NCI-H2029 treated with DMSO at 0.1 percent for 48 hours (cell line): Measurements from ENCODE around the gene GLG1.

Source experiments
- DNase-seq: peaks from one replicate; lab custom pipeline; 2025; lab: John Stamatoyannopoulos, UW

Gene GLG1

GRCh38 chr16:74472540-74472939 lies 134.4 kb downstream of the GLG1 start:
- no peak for DNase-seq

DNA sequence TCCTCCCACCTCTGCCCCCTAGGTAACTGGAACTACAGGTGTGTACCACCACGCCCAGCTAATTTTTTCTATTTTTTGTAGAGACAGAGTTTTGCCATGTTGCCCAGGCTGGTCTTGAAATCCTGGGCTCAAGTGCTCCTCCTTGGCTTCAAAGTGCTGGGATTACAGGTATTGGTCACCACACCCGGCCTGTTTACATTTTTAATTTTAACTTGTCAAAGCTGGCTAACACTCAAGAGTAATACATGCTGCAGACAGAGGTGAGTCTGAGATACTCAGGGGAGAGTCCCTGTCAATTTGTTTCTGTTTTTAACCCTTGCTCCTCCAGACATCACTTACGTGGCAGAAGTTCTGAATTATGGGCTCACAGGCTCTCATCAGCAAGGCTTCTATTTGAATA lies 134.9 kb downstream of the GLG1 start:
- DNase-seq: no peak

GRCh38 chr16:74469946-74470478 lies 136.9 kb downstream of the GLG1 start:
- no peak for DNase-seq

DNA sequence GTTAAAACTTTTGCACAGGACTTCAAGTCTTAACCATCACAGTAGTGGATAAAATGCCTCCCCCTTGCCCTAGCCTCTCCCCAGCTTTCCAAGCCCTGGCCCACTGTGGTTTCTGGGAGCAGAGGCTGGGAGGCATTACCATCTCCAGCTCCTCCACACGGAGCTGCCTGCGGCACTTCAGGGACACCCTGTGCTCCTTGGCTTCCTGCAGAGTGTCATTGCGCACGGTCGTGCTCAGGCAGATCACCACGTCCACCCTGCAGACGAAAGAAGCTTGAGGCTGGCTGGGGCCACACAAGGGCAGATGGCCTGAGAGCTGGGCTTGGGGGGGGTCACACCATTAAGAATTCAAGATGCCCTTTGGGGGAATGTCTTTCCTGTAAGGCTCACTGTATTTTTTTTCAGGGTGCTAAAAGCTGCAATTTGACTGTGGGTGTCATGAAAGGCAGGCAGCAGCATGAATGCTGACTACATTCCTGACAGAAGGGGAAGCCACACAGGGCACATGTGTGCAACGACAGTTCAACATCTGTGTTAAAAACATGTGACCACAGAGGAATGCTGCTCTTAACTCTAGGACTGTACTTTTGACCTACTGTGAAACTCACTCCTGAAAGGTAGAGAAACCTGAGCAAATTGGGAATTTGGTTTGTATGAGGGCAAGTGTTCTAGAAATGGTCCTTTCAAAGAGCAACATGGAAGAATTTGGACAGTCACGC lies 137.9 kb downstream of the GLG1 start:
- no peak for DNase-seq

DNA sequence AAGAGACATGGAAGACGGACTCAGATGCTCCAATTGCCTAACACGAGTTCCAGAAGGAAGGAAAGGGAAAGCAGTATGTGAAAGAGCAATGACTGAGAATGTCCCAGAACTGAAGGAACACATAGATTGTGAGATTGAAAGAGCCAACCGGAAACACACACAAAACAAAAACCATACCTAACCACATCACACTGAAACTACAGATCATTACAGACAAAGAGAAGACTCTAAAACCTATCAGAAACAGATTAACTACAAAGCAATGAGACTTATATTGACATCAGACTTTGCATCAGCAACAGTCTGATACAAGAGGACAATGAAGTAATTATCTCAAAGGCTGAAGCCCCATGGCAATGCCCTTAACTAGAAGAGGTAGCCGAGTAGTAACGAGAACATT lies 140.0 kb downstream of the GLG1 start:
- no peak for DNase-seq

DNA sequence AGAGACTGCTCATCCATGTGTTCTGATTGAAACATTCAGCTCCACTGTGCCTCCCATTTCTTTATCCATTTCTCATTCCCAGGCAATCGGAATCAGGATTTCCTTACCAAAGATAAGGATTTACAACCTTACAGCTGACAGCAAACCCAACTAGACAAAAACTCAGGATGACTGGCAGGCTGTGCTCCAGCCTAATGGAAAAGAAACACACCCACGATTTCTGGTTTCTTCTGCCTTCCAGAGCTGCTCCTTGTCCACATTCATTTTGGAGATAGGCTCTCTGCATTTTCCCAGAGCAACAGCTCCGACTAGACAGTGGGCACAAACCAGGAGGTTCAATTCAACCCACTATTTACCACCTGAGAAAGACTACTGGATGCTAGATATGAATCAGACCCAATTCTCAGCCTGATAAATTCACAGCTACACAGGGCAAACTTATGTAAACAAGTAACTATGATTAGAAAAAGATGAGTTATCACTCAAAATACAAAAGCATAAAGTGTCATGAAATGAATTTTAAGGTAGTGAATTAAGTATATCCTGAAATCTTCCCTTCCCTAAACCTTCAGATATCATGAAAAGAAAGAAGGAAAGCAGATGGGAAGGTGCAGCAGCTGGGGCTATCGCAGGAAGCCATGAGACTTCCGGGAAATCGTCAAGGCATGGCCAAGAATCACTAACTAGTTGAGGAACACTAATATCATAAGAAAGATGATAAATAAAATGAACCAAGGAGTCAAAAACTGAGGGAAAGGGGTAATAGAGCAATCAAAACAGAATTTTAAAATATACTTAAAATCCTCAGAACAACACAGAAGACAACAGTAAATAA lies 140.8 kb downstream of the GLG1 start:
- DNase-seq: no peak

GRCh38 chr16:74465281-74465680 lies 141.6 kb downstream of the GLG1 start:
- no peak for DNase-seq

DNA sequence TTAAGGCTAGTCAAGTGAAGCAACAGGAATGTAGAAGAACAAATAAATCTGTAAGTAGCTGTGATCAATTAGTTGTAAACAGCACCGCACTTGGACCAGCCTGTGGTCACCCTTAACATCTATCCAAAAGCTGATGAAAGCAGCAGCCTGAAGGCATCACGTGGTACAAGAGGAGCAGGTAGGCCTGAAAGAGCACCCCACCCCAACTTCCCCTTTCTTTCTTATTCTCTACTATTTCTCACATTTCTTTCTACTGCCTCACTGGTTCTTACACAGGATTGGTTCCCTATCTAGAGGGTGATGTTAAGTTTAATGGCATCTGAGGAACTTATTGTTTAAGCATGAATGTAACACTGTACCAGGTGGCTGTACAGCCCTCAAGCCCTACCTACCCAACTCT lies 143.0 kb downstream of the GLG1 start:
- DNase-seq: no peak

DNA sequence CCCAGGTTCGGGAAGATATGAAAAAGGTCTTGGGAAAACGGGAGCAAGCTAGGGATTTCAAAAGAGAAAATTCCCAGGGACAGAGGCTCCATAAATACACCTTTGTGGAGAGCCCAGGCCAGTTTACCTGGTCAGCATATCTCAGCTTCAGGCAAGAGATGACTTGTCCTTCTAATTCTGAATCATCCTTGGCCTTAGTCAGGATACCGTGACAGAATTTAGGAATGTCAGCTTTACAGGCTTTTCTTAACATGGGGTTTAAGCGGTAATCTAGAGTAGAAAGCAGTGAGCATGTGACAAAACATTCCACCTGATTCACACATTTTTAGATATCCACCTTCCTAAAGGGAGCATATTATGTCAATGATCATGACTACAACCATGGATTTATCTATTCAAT lies 144.6 kb downstream of the GLG1 start:
- DNase-seq: no peak

DNA sequence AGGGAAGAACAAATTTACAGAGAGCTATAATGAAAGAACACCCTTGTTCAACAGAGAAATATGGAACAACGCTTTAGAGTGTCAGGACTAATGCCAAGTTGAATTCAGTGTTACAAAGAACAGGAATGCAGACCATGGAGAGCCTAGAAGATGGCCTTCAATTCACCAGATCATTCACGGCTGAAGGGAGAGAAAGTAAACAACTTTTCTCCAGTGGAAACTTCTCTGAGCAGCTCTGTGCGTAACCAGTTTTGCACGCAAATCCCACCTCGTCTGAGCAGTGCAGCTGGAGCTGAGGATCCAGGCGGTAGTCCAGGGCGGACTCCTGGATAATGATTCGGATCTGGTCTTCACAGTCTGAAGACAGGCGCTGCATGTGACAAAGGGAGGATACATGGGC lies 145.1 kb downstream of the GLG1 start:
- DNase-seq: no peak

DNA sequence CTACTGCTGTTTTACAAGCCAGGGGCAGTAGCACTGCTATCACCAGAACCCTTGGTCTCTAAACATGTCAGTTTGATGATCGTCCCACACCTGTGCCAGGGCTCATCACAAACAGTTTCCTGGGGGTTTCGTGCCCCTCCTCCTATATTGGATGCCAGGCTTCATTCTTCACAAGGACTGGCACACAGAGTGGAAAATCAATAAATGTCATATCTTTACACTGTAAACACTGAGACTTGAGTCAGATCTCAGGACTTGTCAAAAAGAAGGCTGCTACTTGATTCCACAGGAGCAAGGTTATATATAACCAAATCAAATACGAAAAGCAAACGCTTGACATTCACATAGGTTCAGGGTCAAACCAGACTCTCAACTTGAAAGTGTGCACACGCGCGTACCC lies 146.4 kb downstream of the GLG1 start:
- no peak for DNase-seq

- no peak for DNase-seq
Measured at GRCh38 chr16:74456290-74456625, 150.7 kb downstream of the GLG1 start.

DNA sequence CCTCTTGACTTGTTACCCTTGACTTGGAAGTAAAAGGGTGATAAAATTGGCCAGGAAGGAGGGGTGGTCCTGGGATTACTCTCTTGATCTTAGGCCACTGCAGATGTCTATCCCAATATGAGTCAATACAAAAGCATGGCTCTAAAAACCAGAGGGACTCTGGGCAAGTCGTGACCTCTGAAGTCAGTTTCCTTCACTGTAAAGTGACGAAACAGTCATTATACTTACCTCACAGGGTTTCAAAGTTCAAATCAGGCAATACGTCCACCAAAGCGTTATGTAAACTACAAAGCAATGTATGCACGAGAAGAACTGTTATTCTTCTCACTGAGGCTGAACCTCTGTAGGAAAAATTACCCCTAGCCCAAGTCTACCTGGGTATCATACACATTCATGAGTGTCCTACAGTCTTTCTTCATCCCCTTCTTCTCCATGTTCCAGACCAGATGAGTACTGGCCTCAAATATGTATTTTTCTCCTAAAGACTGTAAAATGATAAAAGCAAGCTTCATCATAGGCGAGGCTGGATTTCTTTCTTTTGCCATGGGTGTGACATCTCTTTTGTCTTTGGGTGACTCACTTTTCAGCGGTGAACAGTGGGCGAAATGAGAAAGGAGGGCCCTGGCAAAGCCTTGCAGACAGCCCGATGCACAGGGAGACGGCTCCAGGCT lies 151.2 kb downstream of the GLG1 start:
- DNase-seq: no peak

GRCh38 chr16:74455213-74455612 lies 151.7 kb downstream of the GLG1 start:
- no peak for DNase-seq

- no peak for DNase-seq
Measured at GRCh38 chr16:74451951-74452758, 154.8 kb downstream of the GLG1 start.

- DNase-seq: no peak
Measured at GRCh38 chr16:74450967-74451760, 155.8 kb downstream of the GLG1 start.

DNA sequence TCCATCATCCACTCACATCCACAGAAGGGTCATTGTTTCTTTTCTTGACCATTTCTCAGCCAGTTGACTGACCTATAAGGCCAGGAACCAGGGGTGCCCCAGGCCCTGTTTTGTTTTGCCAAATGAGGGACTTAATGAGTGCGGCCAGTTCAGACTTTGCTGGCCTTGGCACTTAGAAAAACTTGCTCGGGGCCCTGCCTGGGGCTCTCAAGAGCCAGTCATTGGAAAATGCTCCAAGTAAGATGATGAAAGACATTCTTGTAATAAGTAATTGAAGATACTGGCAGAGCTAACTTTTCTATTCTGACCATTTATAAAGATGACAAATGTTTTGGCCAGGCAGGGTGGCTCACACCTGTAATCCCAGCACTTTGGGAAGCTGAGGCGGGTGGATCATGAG lies 156.7 kb downstream of the GLG1 start:
- no peak for DNase-seq

DNA sequence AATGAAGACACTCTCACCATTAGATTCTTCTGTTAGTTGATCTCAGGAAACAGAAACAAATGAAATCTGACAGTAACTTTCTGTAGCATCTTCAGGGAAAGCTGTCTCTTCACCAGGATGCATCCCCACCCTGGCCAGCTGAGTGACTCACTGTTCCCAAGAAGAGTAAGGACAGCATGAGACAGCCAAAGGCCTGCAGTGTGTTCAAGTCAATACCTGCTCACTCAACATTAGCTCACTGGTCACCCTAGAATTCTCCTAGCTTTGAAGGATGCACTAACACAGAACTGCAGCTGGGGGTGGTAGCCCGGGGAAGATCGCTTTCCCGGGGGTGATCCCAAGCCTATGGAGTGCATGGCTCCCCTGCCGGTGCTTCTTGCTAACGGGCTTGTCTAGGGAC lies 157.4 kb downstream of the GLG1 start:
- no peak for DNase-seq

DNA sequence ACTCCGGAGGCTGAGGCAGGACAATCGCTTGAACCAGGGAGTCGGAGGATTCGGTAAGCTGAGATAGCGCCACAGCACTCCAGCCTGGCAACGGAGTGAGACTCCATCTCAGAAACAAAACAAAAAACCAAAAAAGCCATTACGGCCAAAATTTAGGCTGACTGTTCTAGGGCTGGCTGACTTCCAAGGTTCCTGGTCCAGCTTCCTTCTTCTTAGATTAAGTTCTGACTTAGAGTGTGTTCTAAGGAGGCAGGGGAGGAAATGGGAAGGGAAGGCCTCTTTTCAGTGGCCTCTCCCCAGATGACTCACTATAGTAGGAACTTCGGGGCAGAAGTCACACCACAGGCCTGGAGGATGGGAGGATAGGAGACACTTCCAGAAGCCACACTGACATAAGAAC lies 157.9 kb downstream of the GLG1 start:
- DNase-seq: no peak

DNA sequence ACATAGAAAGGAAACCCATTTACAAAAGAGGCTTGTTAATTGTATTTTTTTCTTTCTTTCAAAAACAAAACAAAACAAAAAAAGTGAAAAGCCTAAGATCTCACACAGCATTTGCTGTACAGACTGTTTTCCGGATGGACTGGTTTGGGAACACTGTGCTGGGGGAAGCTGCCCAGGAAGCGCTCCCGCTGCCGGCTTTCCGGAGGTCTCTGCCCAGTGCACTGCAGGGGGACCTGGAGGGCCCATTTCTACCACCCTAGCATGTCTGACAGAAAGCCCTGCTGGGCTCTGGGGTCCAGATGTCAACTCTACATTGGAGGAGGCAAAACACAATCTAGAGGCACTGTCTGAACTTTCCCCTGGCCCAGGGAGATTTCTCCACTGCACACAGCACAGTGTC lies 159.3 kb downstream of the GLG1 start:
- no peak for DNase-seq

GRCh38 chr16:74446866-74447265 lies 160.0 kb downstream of the GLG1 start:
- no peak for DNase-seq
